Measurements from ENCODE around the gene AHDC1.

GRCh38 chr1:27603309-27603680 lies 649 bp downstream of the AHDC1 start:
- no peak for TF ChIP-seq CTCF (IDR thresholded peaks at IDR 0.05)
- no peak for TF ChIP-seq JAZF1 (CRISPR knock-in tag; IDR thresholded peaks at IDR 0.05)
- TF ChIP-seq ATF3 (CRISPR knock-in tag; conservative IDR thresholded peaks at IDR 0.05): no peak

Measured in WTC11 (cell line).